HepG2 (cell line): ENCODE data around the gene HES7.

Source experiments
- BRCA1 ChIP-seq: sonication (generic); formaldehyde crosslinking; IDR thresholded peaks from 2 replicates; pipeline ENCODE4 v1.4.0; 2020; ENCODE audit warnings: missing genetic modification reagents
- CTCF ChIP-seq: sonication (generic); formaldehyde crosslinking; IDR thresholded peaks from 2 replicates; pipeline ENCODE4 v1.5.0; 2020; ENCODE audit warnings: mild to moderate bottlenecking, missing genetic modification reagents, moderate library complexity
- FOXP1 ChIP-seq, 2 experiments: fragments of 450-650 bp in 1 of 2; IDR thresholded peaks; 2 replicates each; pipeline ENCODE4 v1.6.1; 2017 to 2018; ENCODE audit warnings: antibody characterized with exemption in 1 of 2
- KDM4B ChIP-seq: sonication (generic); formaldehyde crosslinking; IDR thresholded peaks from 2 replicates; pipeline ENCODE4 v1.4.0; 2020; ENCODE audit warnings: missing genetic modification reagents
- NFYB ChIP-seq: sonication (generic); formaldehyde crosslinking; IDR thresholded peaks from 2 replicates; pipeline ENCODE4 v1.4.0; 2020; ENCODE audit warnings: missing genetic modification reagents
- PTBP1 ChIP-seq: fragments of 200-400 bp; formaldehyde crosslinking; IDR thresholded peaks from 2 replicates; pipeline ENCODE4 v1.6.1; 2018; ENCODE audit warnings: low read length, low read depth; ENCODE audit not compliant: poor library complexity, severe bottlenecking
- SMARCE1 ChIP-seq: fragments of 450-650 bp; IDR thresholded peaks from 2 replicates; pipeline ENCODE4 v1.6.1; 2017; ENCODE audit warnings: borderline replicate concordance

GRCh38 chr17:8167526-8167925 lies 43.6 kb upstream of the HES7 start:
- TF ChIP-seq FOXP1 (IDR thresholded peaks at IDR 0.05), result no peak
- TF ChIP-seq FOXP1 (CRISPR knock-in tag; IDR thresholded peaks at IDR 0.05), result no peak
- no peak for TF ChIP-seq SMARCE1
- TF ChIP-seq CTCF (CRISPR knock-in tag), result no peak
- TF ChIP-seq NFYB, result no peak
- TF ChIP-seq PTBP1, result no peak
- TF ChIP-seq BRCA1 (CRISPR knock-in tag), result no peak
- TF ChIP-seq KDM4B (CRISPR knock-in tag), result no peak
